H9 (cell line): Measurements from ENCODE around the gene CCDC82. TPM values are rescaled to one million over a fixed set of nuclear protein-coding genes. Genes with fewer than 3 reads are reported as not detected.

Source experiments
- DNase-seq: peaks from one replicate; pipeline ENCODE4 v3.0.0-alpha.2; 2017
- H2AFZ ChIP-seq: one replicate; pipeline ENCODE4 v1.6.1; 2013; ENCODE audit warnings: mild to moderate bottlenecking, low read length, control low read depth, moderate library complexity
- H2AK5ac ChIP-seq: 2 replicates; pipeline ENCODE4 v1.6.1; 2013; ENCODE audit warnings: low read length, control low read depth, mixed read lengths; ENCODE audit not compliant: insufficient read length
- H2BK120ac ChIP-seq: one replicate; pipeline ENCODE4 v1.6.1; 2013; ENCODE audit warnings: low read depth, mild to moderate bottlenecking, low read length, control low read depth, inconsistent platforms; ENCODE audit not compliant: poor library complexity, severe bottlenecking
- H2BK12ac ChIP-seq: 2 replicates; pipeline ENCODE4 v1.6.1; 2013; ENCODE audit warnings: low read length, control low read depth, mixed read lengths, low read depth; ENCODE audit not compliant: insufficient read length
- H2BK15ac ChIP-seq: 2 replicates; pipeline ENCODE4 v1.6.1; 2013; ENCODE audit warnings: low read depth, low read length, control low read depth
- H2BK20ac ChIP-seq: one replicate; pipeline ENCODE4 v1.6.1; 2013; ENCODE audit warnings: low read depth, mild to moderate bottlenecking, low read length, control low read depth, inconsistent platforms; ENCODE audit not compliant: poor library complexity, severe bottlenecking
- H2BK5ac ChIP-seq: 2 replicates; pipeline ENCODE4 v1.6.1; 2013; ENCODE audit warnings: low read length, control low read depth, mixed read lengths; ENCODE audit not compliant: insufficient read length
- H3K14ac ChIP-seq: 2 replicates; pipeline ENCODE4 v1.6.1; 2013; ENCODE audit warnings: low read length, control low read depth; ENCODE audit not compliant: insufficient read depth
- H3K18ac ChIP-seq: 2 replicates; pipeline ENCODE4 v1.6.1; 2013; ENCODE audit warnings: low read depth, mild to moderate bottlenecking, mixed read lengths, low read length, control low read depth; ENCODE audit not compliant: insufficient read length
- H3K23ac ChIP-seq: 2 replicates; pipeline ENCODE4 v1.6.1; 2013; ENCODE audit warnings: low read length, control low read depth, mixed read lengths, low read depth; ENCODE audit not compliant: insufficient read length
- H3K23me2 ChIP-seq: 2 replicates; pipeline ENCODE4 v1.6.1; 2013; ENCODE audit warnings: low read depth, mild to moderate bottlenecking, mixed read lengths, low read length, control low read depth; ENCODE audit not compliant: insufficient read length, poor library complexity, severe bottlenecking
- H3K27ac ChIP-seq: 2 replicates; pipeline ENCODE4 v1.5.1; 2013; ENCODE audit warnings: low read length, control low read depth, mixed read lengths, low read depth; ENCODE audit not compliant: insufficient read length
- H3K27me3 ChIP-seq: 2 replicates; pipeline ENCODE4 v1.6.1; 2013; ENCODE audit warnings: low read length, control low read depth, inconsistent platforms; ENCODE audit not compliant: insufficient read depth
- H3K4ac ChIP-seq: 2 replicates; pipeline ENCODE4 v1.6.1; 2013; ENCODE audit warnings: low read depth, mild to moderate bottlenecking, control low read depth, inconsistent platforms, low read length, moderate library complexity
- H3K4me1 ChIP-seq: 2 replicates; pipeline ENCODE4 v1.6.1; 2013; ENCODE audit warnings: low read length, control low read depth, inconsistent platforms; ENCODE audit not compliant: insufficient read depth
- H3K4me2 ChIP-seq: 2 replicates; pipeline ENCODE4 v1.6.1; 2013; ENCODE audit warnings: low read length, control low read depth, mixed read lengths; ENCODE audit not compliant: insufficient read length, insufficient read depth
- H3K56ac ChIP-seq: 2 replicates; pipeline ENCODE4 v1.6.1; 2013; ENCODE audit warnings: low read depth, mild to moderate bottlenecking, mixed read lengths, low read length, control low read depth; ENCODE audit not compliant: insufficient read length
- H3K79me1 ChIP-seq: 2 replicates; pipeline ENCODE4 v1.6.1; 2013; ENCODE audit warnings: low read depth, mild to moderate bottlenecking, moderate library complexity, low read length, control low read depth, inconsistent platforms; ENCODE audit not compliant: insufficient read depth, poor library complexity, severe bottlenecking
- H3K79me2 ChIP-seq: 2 replicates; pipeline ENCODE4 v1.6.1; 2013; ENCODE audit warnings: low read length, control low read depth, inconsistent platforms; ENCODE audit not compliant: insufficient read depth
- H3K9ac ChIP-seq: 2 replicates; pipeline ENCODE4 v1.6.1; 2013; ENCODE audit warnings: low read length, control low read depth, mixed read lengths; ENCODE audit not compliant: insufficient read length; ENCODE audit errors: extremely low read depth
- H3K9me3 ChIP-seq: one replicate; pipeline ENCODE4 v1.6.1; 2013; ENCODE audit warnings: low read depth, low read length, inconsistent platforms; ENCODE audit not compliant: control insufficient read depth
- H3T11ph ChIP-seq: one replicate; pipeline ENCODE4 v1.6.1; 2013; ENCODE audit warnings: mild to moderate bottlenecking, low read length, control low read depth, inconsistent platforms
- H4K20me1 ChIP-seq: one replicate; pipeline ENCODE4 v1.6.1; 2013; ENCODE audit not compliant: control insufficient read depth, insufficient read length, insufficient read depth
- H4K5ac ChIP-seq: 2 replicates; pipeline ENCODE4 v1.6.1; 2013; ENCODE audit warnings: low read depth, mild to moderate bottlenecking, mixed read lengths, low read length, control low read depth; ENCODE audit not compliant: insufficient read length
- H4K8ac ChIP-seq: replicated peaks from 2 replicates; pipeline ENCODE4 v1.6.1; 2013; ENCODE audit warnings: low read length, control low read depth, mixed read lengths, low read depth; ENCODE audit not compliant: insufficient read length
- H4K91ac ChIP-seq: 2 replicates; pipeline ENCODE4 v1.6.1; 2013; ENCODE audit warnings: low read depth, mild to moderate bottlenecking, moderate library complexity, mixed read lengths, low read length, control low read depth; ENCODE audit not compliant: insufficient read length
- H3K27ac Mint-ChIP-seq, 3 experiments: 2 replicates in 2 of 3; 3 replicates in 1 of 3; pipeline ENCODE4 v1.8.0; 2020 to 2021; ENCODE audit warnings: mixed read lengths in 3 of 3, mild to moderate bottlenecking in 1 of 3, moderate library complexity in 1 of 3
- H3K27me3 Mint-ChIP-seq: 2 replicates; pipeline ENCODE4 v1.8.0; 2021; ENCODE audit warnings: low read depth, mild to moderate bottlenecking, moderate library complexity, mixed read lengths
- H3K36me3 Mint-ChIP-seq, 3 experiments: 2 replicates in 2 of 3; 3 replicates in 1 of 3; pipeline ENCODE4 v1.8.0; 2020 to 2021; ENCODE audit warnings: low read depth in 3 of 3, mixed read lengths in 3 of 3; ENCODE audit not compliant: insufficient read depth in 1 of 3
- H3K4me1 Mint-ChIP-seq, 2 experiments: 2 replicates each; pipeline ENCODE4 v1.8.0; 2020; ENCODE audit warnings: mixed read lengths in 2 of 2
- H3K4me3 Mint-ChIP-seq, 2 experiments: 2 replicates in 1 of 2; 3 replicates in 1 of 2; pipeline ENCODE4 v1.8.0; 2020 to 2021; ENCODE audit warnings: mild to moderate bottlenecking in 2 of 2, mixed read lengths in 2 of 2, moderate library complexity in 1 of 2
- H3K9me3 Mint-ChIP-seq, 2 experiments: 2 replicates in 1 of 2; 3 replicates in 1 of 2; pipeline ENCODE4 v1.8.0; 2020; ENCODE audit warnings: mild to moderate bottlenecking in 2 of 2, mixed read lengths in 2 of 2, moderate library complexity in 1 of 2
- WGBS: extraction: QIAGEN DNeasy Blood & Tissue Kit; methylation state at CpG from one replicate; pipeline ENCODE4 v1.1.7; 2013; ENCODE audit warnings: missing lambda C conversion rate, low lambda C conversion rate, mixed read lengths; ENCODE audit not compliant: insufficient read length; ENCODE audit errors: extremely low coverage; 5-methylcytosine and 5-hydroxymethylcytosine counted together
- total RNA-seq: library from RNA; stranded (reverse); gene quantifications from 2 replicates; pipeline ENCODE4 v1.2.1, GENCODE V29; 2021
- TF ChIP-seq, protein P1 (sequence below): fragments of 200-600 bp; sonication (generic); conservative IDR thresholded peaks from 3 replicates; pipeline ENCODE4 v1.8.0; 2021; ENCODE audit warnings: antibody characterized with exemption, mild to moderate bottlenecking

Gene CCDC82
- total RNA-seq, 1 experiment from 2014 or later: 17.4 TPM

DNA sequence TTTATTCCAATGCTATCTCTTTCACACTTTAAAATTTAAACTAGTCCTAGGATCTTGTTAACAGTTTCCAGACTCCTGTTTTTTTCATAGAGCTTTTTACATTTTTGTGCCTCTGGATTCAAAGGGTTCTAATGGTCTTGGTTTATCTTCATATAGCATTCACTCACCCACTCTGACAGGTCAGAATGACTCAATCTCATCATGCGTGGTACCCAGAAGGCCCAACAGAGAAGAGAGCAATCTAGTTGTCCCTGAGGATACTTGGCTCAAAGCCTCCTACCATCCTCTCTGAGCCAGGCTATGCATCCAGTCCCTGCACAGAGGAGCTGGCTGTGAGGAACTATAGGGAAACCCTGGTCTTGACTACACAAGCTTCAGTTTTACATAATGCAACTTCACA lies 74.2 kb downstream of the CCDC82 start:
- Histone ChIP-seq H3K18ac (no peak overlapping the region), H3K23me2 (no peaks in the 10 kb centered on the region), H2BK20ac (no peak overlapping the region), H4K8ac (no peak overlapping the region), H3T11ph (no peak overlapping the region), H3K79me1 (no peaks in the 10 kb centered on the region), H3K14ac (no peak overlapping the region), H2BK5ac (no peak overlapping the region), H2AK5ac (no peak overlapping the region), H2BK15ac (no peak overlapping the region), H2BK12ac (no peak overlapping the region), H3K4me1 (peaks cover 9% of the 10 kb centered on the region; the same call in 1 of the 2 replicates), H3K4me2 (no peak overlapping the region), H3K27ac (no peak overlapping the region), H2AFZ (no peak overlapping the region), H3K23ac (no peak overlapping the region), H2BK120ac (no peak overlapping the region), H3K9ac (no peak overlapping the region), H3K27me3 (no peaks in the 10 kb centered on the region), H3K4ac (no peak overlapping the region), H4K5ac (no peak overlapping the region), H3K9me3 (no peaks in the 10 kb centered on the region), H3K79me2 (peaks cover 2% of the 10 kb centered on the region; the same call in 1 of the 2 replicates), H4K20me1 (no peaks in the 10 kb centered on the region), H4K91ac (no peak overlapping the region), H3K56ac (no peak overlapping the region)
- H3K4me3 Mint-ChIP-seq: no peak overlapping the region
- DNase-seq: no peak
- H3K9me3 Mint-ChIP-seq: no peaks in the 10 kb centered on the region
- TF ChIP-seq, protein P1, sequence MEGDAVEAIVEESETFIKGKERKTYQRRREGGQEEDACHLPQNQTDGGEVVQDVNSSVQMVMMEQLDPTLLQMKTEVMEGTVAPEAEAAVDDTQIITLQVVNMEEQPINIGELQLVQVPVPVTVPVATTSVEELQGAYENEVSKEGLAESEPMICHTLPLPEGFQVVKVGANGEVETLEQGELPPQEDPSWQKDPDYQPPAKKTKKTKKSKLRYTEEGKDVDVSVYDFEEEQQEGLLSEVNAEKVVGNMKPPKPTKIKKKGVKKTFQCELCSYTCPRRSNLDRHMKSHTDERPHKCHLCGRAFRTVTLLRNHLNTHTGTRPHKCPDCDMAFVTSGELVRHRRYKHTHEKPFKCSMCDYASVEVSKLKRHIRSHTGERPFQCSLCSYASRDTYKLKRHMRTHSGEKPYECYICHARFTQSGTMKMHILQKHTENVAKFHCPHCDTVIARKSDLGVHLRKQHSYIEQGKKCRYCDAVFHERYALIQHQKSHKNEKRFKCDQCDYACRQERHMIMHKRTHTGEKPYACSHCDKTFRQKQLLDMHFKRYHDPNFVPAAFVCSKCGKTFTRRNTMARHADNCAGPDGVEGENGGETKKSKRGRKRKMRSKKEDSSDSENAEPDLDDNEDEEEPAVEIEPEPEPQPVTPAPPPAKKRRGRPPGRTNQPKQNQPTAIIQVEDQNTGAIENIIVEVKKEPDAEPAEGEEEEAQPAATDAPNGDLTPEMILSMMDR: no peak
- no peak overlapping the region for H3K27ac Mint-ChIP-seq
- no peaks in the 10 kb centered on the region for H3K27me3 Mint-ChIP-seq
- no peaks in the 10 kb centered on the region; a peak in 1 of 7 replicates for H3K36me3 Mint-ChIP-seq
- no CpG with 5 or more reads among the region's 1 CpG for WGBS
- peaks cover 35 to 49% of the 10 kb centered on the region in 2 experiments for H3K4me1 Mint-ChIP-seq
